ENCODE measurements around the gene BLOC1S5. TPM values are rescaled to one million over a fixed set of nuclear protein-coding genes. Genes with fewer than 3 reads are reported as not detected.
A peak's percentile ranks its signal among the peaks of the same experiment; 100 is the strongest.

The BLOC1S5 gene
- polyA plus RNA-seq, 1 experiment: 3.3 TPM

DNA sequence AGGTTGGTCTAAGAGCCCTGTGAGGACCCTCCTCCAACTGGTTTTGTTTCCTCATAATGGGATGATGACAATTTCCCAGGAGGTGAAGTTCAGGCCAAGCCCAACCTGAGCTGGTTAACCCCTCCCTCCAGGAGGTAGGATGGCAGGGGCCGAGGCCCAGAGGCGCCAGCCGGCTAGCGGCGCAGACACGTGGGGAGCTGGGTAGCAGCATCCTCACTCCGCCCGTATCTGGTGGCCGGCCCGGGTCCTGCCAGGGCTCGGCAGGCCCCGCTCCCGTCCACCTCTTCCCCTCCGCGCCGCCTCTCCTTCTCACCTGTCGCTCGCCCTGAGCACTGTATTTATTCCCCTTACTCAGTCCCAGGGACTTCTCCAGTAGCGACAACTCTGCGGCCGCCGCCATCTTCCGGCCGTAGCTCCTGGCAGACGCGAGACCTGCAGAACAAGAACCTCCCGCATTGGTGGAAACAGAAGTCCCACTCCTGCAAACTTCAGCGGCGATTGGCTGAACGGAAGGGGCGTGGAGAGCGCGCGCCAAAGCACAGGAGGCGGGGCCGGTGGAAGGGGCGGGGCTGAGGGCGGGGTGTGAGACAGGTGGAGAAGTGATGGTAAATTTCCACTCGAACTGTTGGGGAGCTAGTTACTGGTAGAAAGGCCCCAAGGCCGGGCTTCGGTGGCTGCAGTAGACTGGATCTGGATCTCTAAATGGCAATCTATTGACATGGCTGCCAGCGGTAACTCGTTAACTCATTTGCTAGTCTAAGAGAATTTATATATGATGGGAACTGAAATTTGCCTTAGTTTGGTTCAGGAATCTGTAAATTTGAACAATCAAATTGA, 38.2 kb upstream of the BLOC1S5 start, which contains the start of gene EEF1E1:
Gene EEF1E1, minus strand, starts transcription at position 427 of the 837 bp plus-strand sequence. Its CDS starts 27 bp downstream, at position 400.
- Histone ChIP-seq H3K36me3 (ENCODE audit: control insufficient read depth, insufficient read depth, low read length) (no peaks in the 10 kb centered on the region), H3K27me3 (ENCODE audit: control insufficient read depth, insufficient read depth, low read length) (no peaks in the 10 kb centered on the region), H3K4me3 (ENCODE audit: low read depth, low read length) (peak within 1 kb of the TSS; percentile 74)
- peak; percentile 56 for DNase-seq (ENCODE audit: low read depth)
- POLR2A ChIA-PET: interaction anchor here (0.7 kb wide), 1 partner anchor 81 kb away, joined by 16 read pairs; no protein-coding TSS in a partner anchor
- TF ChIP-seq, protein P1, sequence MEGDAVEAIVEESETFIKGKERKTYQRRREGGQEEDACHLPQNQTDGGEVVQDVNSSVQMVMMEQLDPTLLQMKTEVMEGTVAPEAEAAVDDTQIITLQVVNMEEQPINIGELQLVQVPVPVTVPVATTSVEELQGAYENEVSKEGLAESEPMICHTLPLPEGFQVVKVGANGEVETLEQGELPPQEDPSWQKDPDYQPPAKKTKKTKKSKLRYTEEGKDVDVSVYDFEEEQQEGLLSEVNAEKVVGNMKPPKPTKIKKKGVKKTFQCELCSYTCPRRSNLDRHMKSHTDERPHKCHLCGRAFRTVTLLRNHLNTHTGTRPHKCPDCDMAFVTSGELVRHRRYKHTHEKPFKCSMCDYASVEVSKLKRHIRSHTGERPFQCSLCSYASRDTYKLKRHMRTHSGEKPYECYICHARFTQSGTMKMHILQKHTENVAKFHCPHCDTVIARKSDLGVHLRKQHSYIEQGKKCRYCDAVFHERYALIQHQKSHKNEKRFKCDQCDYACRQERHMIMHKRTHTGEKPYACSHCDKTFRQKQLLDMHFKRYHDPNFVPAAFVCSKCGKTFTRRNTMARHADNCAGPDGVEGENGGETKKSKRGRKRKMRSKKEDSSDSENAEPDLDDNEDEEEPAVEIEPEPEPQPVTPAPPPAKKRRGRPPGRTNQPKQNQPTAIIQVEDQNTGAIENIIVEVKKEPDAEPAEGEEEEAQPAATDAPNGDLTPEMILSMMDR (IDR thresholded peaks at IDR 0.05; ENCODE audit: insufficient read depth, low read depth, low read length): 0 out of 2 replicates have a peak, but pooled peaks have one; percentile 5
- CTCF ChIA-PET: interaction anchor here (0.8 to 1.4 kb wide), 2 partner anchors 10 to 29 kb away, joined by 3 to 4 read pairs; no protein-coding TSS in a partner anchor

DNA sequence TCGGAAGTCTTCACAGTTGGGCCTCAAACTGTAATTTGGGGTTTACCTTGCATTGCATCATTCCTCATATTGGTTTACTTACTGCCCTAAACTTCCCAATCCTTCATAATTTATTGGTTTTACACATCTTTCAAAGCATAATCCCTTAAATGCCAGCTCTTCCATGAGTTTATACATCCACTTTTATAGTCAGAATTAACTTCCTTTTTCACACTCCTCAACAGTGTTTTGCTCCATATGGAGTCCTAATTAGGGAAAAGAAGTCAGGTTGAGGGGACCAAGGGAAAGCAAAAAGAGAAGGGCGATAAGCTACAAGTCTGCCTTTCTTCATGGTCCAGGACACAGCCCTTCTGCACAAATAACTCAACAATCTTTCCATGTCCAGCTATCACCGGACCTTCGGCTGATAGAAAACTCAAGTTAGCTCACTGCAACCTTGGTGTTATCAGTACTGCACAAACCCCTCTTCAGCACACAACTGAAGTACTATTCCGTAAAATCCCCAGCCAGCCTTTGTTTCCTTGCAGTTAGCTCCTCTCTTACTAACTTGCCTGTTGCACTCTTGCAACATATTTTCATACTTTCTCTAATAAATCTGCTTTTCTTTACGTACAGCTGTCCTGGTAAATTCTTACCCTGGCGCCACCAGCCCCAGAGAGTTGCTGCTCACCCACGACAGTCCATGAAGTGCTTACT, 36.1 kb upstream of the BLOC1S5 start:
- ChIA-PET CTCF (no interaction called here), POLR2A (interaction anchor here (0.6 kb wide), 1 partner anchor 107 kb away, joined by 7 read pairs; no protein-coding TSS in a partner anchor)
- Histone ChIP-seq H3K27me3 (ENCODE audit: control insufficient read depth, insufficient read depth, low read length) (no peaks in the 10 kb centered on the region), H3K36me3 (ENCODE audit: control insufficient read depth, insufficient read depth, low read length) (peaks cover 7% of the 10 kb centered on the region), H3K4me3 (ENCODE audit: low read depth, low read length) (no peak overlapping the region)
- TF ChIP-seq, protein P1 (IDR thresholded peaks at IDR 0.05; ENCODE audit: insufficient read depth, low read depth, low read length): no peak
- no peak for DNase-seq (ENCODE audit: low read depth)

DNA sequence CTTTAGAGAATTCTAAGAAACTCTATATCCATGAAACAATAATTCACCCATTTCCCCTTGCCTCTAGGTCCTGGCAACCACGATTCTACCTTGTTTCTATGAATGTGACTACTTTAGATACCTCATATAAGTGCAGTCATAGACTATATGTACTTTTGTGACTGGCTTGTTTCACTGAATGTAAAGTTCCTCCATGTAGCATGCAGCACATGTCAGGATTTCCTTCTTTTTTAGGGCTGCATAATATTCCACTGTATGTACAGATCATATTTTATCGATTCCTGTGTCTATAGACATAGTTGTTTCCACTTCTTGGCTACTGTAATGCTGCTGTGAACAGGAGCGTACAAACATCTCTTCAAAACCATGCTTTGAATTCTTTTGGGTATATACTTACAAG, 26.5 kb upstream of the BLOC1S5 start:
- CTCF ChIA-PET: no interaction called here
- H3K27me3 ChIP-seq (ENCODE audit: control insufficient read depth, insufficient read depth, low read length): no peaks in the 10 kb centered on the region
- peaks cover 6% of the 10 kb centered on the region for H3K36me3 ChIP-seq (ENCODE audit: control insufficient read depth, insufficient read depth, low read length)
- POLR2A ChIA-PET: no interaction called here
- TF ChIP-seq, protein P1 (IDR thresholded peaks at IDR 0.05; ENCODE audit: insufficient read depth, low read depth, low read length): no peak
- no peak overlapping the region for H3K4me3 ChIP-seq (ENCODE audit: low read depth, low read length)
- DNase-seq (ENCODE audit: low read depth): no peak

DNA sequence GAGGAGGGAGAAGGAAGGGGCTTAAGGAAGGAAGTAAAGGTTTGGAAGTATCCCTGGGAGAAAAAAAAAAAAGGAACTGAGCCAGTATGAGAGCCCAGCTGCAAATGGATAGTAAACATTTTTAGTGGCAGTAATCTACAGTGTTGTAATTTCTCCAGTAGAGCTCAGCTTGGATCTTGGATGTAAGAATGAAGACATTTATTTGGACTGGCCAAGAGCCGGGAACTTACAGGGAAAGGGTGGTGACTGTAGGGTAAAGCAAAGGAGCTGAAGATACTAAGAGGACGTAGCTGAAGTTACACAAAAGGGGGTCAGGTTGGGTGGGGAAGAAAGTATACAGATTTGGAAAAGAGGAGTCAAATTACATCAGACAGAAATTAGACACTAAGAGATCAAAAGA, 24.7 kb upstream of the BLOC1S5 start:
- H3K4me3 ChIP-seq (ENCODE audit: low read depth, low read length): no peak overlapping the region
- TF ChIP-seq, protein P1 (IDR thresholded peaks at IDR 0.05; ENCODE audit: insufficient read depth, low read depth, low read length): no peak
- POLR2A ChIA-PET: no interaction called here
- DNase-seq (ENCODE audit: low read depth): no peak
- CTCF ChIA-PET: no interaction called here
- no peaks in the 10 kb centered on the region for H3K27me3 ChIP-seq (ENCODE audit: control insufficient read depth, insufficient read depth, low read length)
- peaks cover 5% of the 10 kb centered on the region for H3K36me3 ChIP-seq (ENCODE audit: control insufficient read depth, insufficient read depth, low read length)

Data from BJ (cell line).